NCI-H2081 (cell line): ENCODE measurements around the gene EPOP.
A peak's percentile ranks its signal among the peaks of the same experiment; 100 is the strongest.

ENCODE experiments used
- DNase-seq, 2 experiments: peaks; one replicate each; lab custom pipeline; 2025; lab: John Stamatoyannopoulos, UW

The EPOP gene

GRCh38 chr17:38705803-38706504 is 31.2 kb upstream of the EPOP start:
- DNase-seq, result peak; percentile 59 to 69

GRCh38 chr17:38705523-38705802 is 30.7 kb upstream of the EPOP start:
- DNase-seq, result no peak

- peak; percentile 85 for DNase-seq
Observed at GRCh38 chr17:38704606-38705522, 30.1 kb upstream of the EPOP start, which contains the start of gene MLLT6. Gene MLLT6 (plus strand): TSS chr17:38705273. CDS start chr17:38705633, 360 bp downstream.

GRCh38 chr17:38703742-38704605 is 29.2 kb upstream of the EPOP start:
- DNase-seq, result peak; percentile 98 to 99

- DNase-seq, result peak in 1 of 2 experiments; percentile 45
Observed at GRCh38 chr17:38702916-38703741, 28.4 kb upstream of the EPOP start.

GRCh38 chr17:38702166-38702915 is 27.6 kb upstream of the EPOP start:
- peak; percentile 89 to 90 for DNase-seq

GRCh38 chr17:38701504-38702165 is 26.9 kb upstream of the EPOP start:
- peak in 1 of 2 experiments; percentile 54 for DNase-seq

GRCh38 chr17:38698760-38699159 is 24.0 kb upstream of the EPOP start:
- DNase-seq, result no peak

GRCh38 chr17:38697061-38697820 is 22.5 kb upstream of the EPOP start:
- DNase-seq, result no peak

- no peak for DNase-seq
Observed at GRCh38 chr17:38693700-38694329, 19.1 kb upstream of the EPOP start.

GRCh38 chr17:38691154-38691553 is 16.4 kb upstream of the EPOP start:
- DNase-seq, result no peak

- no peak for DNase-seq
Observed at GRCh38 chr17:38690386-38690785, 15.6 kb upstream of the EPOP start.

- no peak for DNase-seq
Observed at GRCh38 chr17:38687286-38687685, 12.5 kb upstream of the EPOP start.

GRCh38 chr17:38685491-38685890 is 10.7 kb upstream of the EPOP start:
- DNase-seq, result no peak

GRCh38 chr17:38681096-38681495 is 6.3 kb upstream of the EPOP start:
- no peak for DNase-seq

- no peak for DNase-seq
Observed at GRCh38 chr17:38677819-38678218, 3.1 kb upstream of the EPOP start.

GRCh38 chr17:38676706-38677504 is 2.1 kb upstream of the EPOP start:
- peak; percentile 84 to 88 for DNase-seq
